CD4-positive, alpha-beta T cell (primary cell): ENCODE data around the gene PCBP4. TPM values are rescaled to one million over a fixed set of nuclear protein-coding genes. Genes with fewer than 3 reads are reported as not detected.

ENCODE experiments used
- ATAC-seq: fragments of 200-7000 bp; cut with Tn5 transposase; one replicate; pipeline ENCODE4 v1.10.0; 2022; ENCODE audit warnings: mild to moderate bottlenecking; ENCODE audit not compliant: poor library complexity
- CTCF ChIA-PET: fragments of 350-600 bp; sonication (Branson Sonifier 250); formaldehyde crosslinking; loops from one replicate; lab custom pipeline; 2021; ENCODE audit warnings: antibody characterized with exemption, inconsistent platforms; lab: Charles Lee
- POLR2A ChIA-PET: fragments of 350-600 bp; sonication (Branson Sonifier 250); formaldehyde crosslinking; loops from one replicate; lab custom pipeline; 2021; ENCODE audit warnings: antibody characterized with exemption, inconsistent platforms; lab: Charles Lee
- DNase-seq, 14 experiments: peaks; one replicate each; pipeline ENCODE4 v3.0.0-alpha.2; 2013 to 2020; ENCODE audit warnings: mixed read lengths in 2 of 14
- H3K27ac ChIP-seq, 2 donors: one replicate each; pipeline versions ENCODE4 v1.5.1 to v1.7.0; 2013; ENCODE audit warnings: low read length in 2 of 2, low read depth in 1 of 2, mild to moderate bottlenecking in 1 of 2
- H3K27me3 ChIP-seq, 2 experiments: 1 replicate in 1 of 2; 2 replicates in 1 of 2; pipeline versions ENCODE4 v1.6.1 to v1.7.0; 2013; ENCODE audit warnings: low read length in 2 of 2, control low read depth in 1 of 2, mild to moderate bottlenecking in 1 of 2, moderate library complexity in 1 of 2; ENCODE audit not compliant: insufficient read depth in 2 of 2, control insufficient read depth in 1 of 2
- H3K36me3 ChIP-seq: one replicate; pipeline ENCODE4 v1.6.1; 2013; ENCODE audit warnings: low read length, control low read depth; ENCODE audit not compliant: insufficient read depth
- H3K4me1 ChIP-seq: one replicate; pipeline ENCODE4 v1.6.1; 2013; ENCODE audit warnings: low read length, control low read depth; ENCODE audit not compliant: insufficient read depth
- H3K4me3 ChIP-seq: one replicate; pipeline ENCODE4 v1.5.1; 2013; ENCODE audit warnings: mild to moderate bottlenecking, low read length, moderate library complexity
- H3K9me3 ChIP-seq, 2 experiments: 1 replicate in 1 of 2; 2 replicates in 1 of 2; pipeline versions ENCODE4 v1.6.1 to v1.7.0; 2013; ENCODE audit warnings: low read length in 2 of 2, mild to moderate bottlenecking in 2 of 2, control low read depth in 1 of 2, moderate library complexity in 1 of 2; ENCODE audit not compliant: control insufficient read depth in 1 of 2, insufficient read depth in 1 of 2
- H3K27ac Mint-ChIP-seq: one replicate; pipeline ENCODE4 v1.8.0; 2020; ENCODE audit warnings: mixed read lengths
- H3K27me3 Mint-ChIP-seq: one replicate; pipeline ENCODE4 v1.8.0; 2021; ENCODE audit warnings: mixed read lengths
- H3K36me3 Mint-ChIP-seq: one replicate; pipeline ENCODE4 v1.8.0; 2021; ENCODE audit warnings: low read depth, mixed read lengths
- H3K4me1 Mint-ChIP-seq: one replicate; pipeline ENCODE4 v1.8.0; 2021; ENCODE audit warnings: low read depth, mixed read lengths
- H3K4me3 Mint-ChIP-seq: one replicate; pipeline ENCODE4 v1.8.0; 2020; ENCODE audit warnings: mild to moderate bottlenecking, mixed read lengths
- H3K9me3 Mint-ChIP-seq: one replicate; pipeline ENCODE4 v1.8.0; 2020; ENCODE audit warnings: mixed read lengths
- CTCF ChIP-seq: fragments of 200-600 bp; IDR thresholded peaks from one replicate; pipeline ENCODE4 v1.8.0; 2022; ENCODE audit warnings: antibody characterized with exemption, mild to moderate bottlenecking
- intact Hi-C, 2 experiments: fragments of 100-400 bp; cut with DNase I in 1 of 2; cut with micrococcal nuclease in 1 of 2; formaldehyde crosslinking; loops; one replicate each; pipeline versions ENCODE4 v1.15.1 to v1.9.0; 2023 to 2025; cut with DNase I, micrococcal nuclease
- total RNA-seq, 174 experiments: library from RNA in 2 of 174; stranded (reverse) in 2 of 174; gene quantifications; one replicate each; pipeline ENCODE4 v1.2.3 and lab custom pipeline; 2021 to 2026

Gene PCBP4
- total RNA-seq, 2 experiments from 2014 or later, result 14.7 to 16.8 TPM

GRCh38 chr3:51954713-51955112 is 12.5 kb downstream of the PCBP4 start:
- no peak overlapping the region for H3K4me3 Mint-ChIP-seq
- peaks cover 2% of the 10 kb centered on the region for H3K36me3 ChIP-seq
- no peak overlapping the region for H3K27ac Mint-ChIP-seq
- H3K4me1 ChIP-seq, result peaks cover 20% of the 10 kb centered on the region
- ChIA-PET CTCF (interaction anchor here (3.9 kb wide), 1 partner anchor 19 kb away, joined by 11 read pairs; the partner anchor contains the start of gene ABHD14B), POLR2A (interaction anchor here (0.8 to 1.0 kb wide), 2 partner anchors 19 to 41 kb away, joined by 3 read pairs; partner anchors contain the start of genes ABHD14B and RPL29)
- H3K4me1 Mint-ChIP-seq, result peaks cover 6% of the 10 kb centered on the region
- H3K4me3 ChIP-seq, result no peak overlapping the region
- no peak overlapping the region for H3K27ac ChIP-seq
- peaks cover 4% of the 10 kb centered on the region for H3K36me3 Mint-ChIP-seq
- H3K9me3 Mint-ChIP-seq, result no peaks in the 10 kb centered on the region
- ATAC-seq, result no peak
- peaks cover 19 to 28% of the 10 kb centered on the region in 2 experiments for H3K27me3 ChIP-seq
- no peak for DNase-seq
- H3K27me3 Mint-ChIP-seq, result peaks cover 33% of the 10 kb centered on the region
- TF ChIP-seq CTCF, result no peak
- intact Hi-C loops, result no loop called here
- peaks cover 0 to 6% of the 10 kb centered on the region in 2 experiments for H3K9me3 ChIP-seq

- ATAC-seq, result no peak
- peaks cover 4% of the 10 kb centered on the region for H3K36me3 Mint-ChIP-seq
- H3K9me3 Mint-ChIP-seq, result no peaks in the 10 kb centered on the region
- H3K36me3 ChIP-seq, result peaks cover 2% of the 10 kb centered on the region
- H3K9me3 ChIP-seq, result peaks cover 0 to 6% of the 10 kb centered on the region in 2 experiments
- no peak overlapping the region for H3K27ac ChIP-seq
- H3K4me1 Mint-ChIP-seq, result peaks cover 6% of the 10 kb centered on the region
- H3K4me1 ChIP-seq, result peaks cover 20% of the 10 kb centered on the region
- H3K27me3 ChIP-seq, result peaks cover 19 to 28% of the 10 kb centered on the region in 2 experiments
- no peak overlapping the region for H3K27ac Mint-ChIP-seq
- no peak overlapping the region for H3K4me3 ChIP-seq
- DNase-seq, result no peak
- POLR2A ChIA-PET, result interaction anchor here (1.0 kb wide), 1 partner anchor 42 kb away, joined by 3 read pairs; the partner anchor contains the start of gene RPL29
- intact Hi-C loops, result no loop called here
- CTCF ChIA-PET, result interaction anchor here (3.9 kb wide), 1 partner anchor 20 kb away, joined by 11 read pairs; the partner anchor contains the start of gene ABHD14B
- TF ChIP-seq CTCF, result no peak
- H3K4me3 Mint-ChIP-seq, result peak overlapping the region; percentile 56
- H3K27me3 Mint-ChIP-seq, result peaks cover 33% of the 10 kb centered on the region
These were observed 13.1 kb downstream of the PCBP4 start for GRCh38 chr3:51954105-51954504.

- no peak overlapping the region for H3K27ac ChIP-seq
- H3K4me1 Mint-ChIP-seq, result peaks cover 6% of the 10 kb centered on the region
- H3K4me3 ChIP-seq, result no peak overlapping the region
- peaks cover 2% of the 10 kb centered on the region for H3K36me3 ChIP-seq
- peaks cover 19 to 28% of the 10 kb centered on the region in 2 experiments for H3K27me3 ChIP-seq
- peaks cover 20% of the 10 kb centered on the region for H3K4me1 ChIP-seq
- ChIA-PET CTCF (interaction anchor here (3.9 kb wide), 1 partner anchor 20 kb away, joined by 11 read pairs; the partner anchor contains the start of gene ABHD14B), POLR2A (interaction anchor here (0.6 to 0.8 kb wide), 2 partner anchors 29 to 1612 kb away, joined by 3 read pairs; no protein-coding TSS in a partner anchor)
- H3K9me3 Mint-ChIP-seq, result no peaks in the 10 kb centered on the region
- peaks cover 0 to 6% of the 10 kb centered on the region in 2 experiments for H3K9me3 ChIP-seq
- intact Hi-C loops, result no loop called here
- ATAC-seq (no peak), DNase-seq (peak in 2 of 14 experiments; percentile 52 to 56)
- TF ChIP-seq CTCF, result no peak
- peaks cover 3% of the 10 kb centered on the region for H3K36me3 Mint-ChIP-seq
- H3K4me3 Mint-ChIP-seq, result no peak overlapping the region
- no peak overlapping the region for H3K27ac Mint-ChIP-seq
- H3K27me3 Mint-ChIP-seq, result peaks cover 32% of the 10 kb centered on the region
These were observed 13.8 kb downstream of the PCBP4 start for GRCh38 chr3:51953445-51953844.
